Medulla oblongata (tissue), 1 donor: Measurements from ENCODE around the gene PHACTR1.
"Not testable (repeated sequence)": the region's sequence is repeated elsewhere in the genome, so short reads cannot be mapped to it uniquely, and the experiment has no call there.

Experiments
- DNase-seq: peaks from one replicate; pipeline ENCODE4 v3.0.0-alpha.2; 2015; ENCODE audit errors: extremely low spot score

Gene PHACTR1

GRCh38 chr6:12749531-12750379, 33.2 kb downstream of the PHACTR1 start:
- no peak for DNase-seq

- DNase-seq: no peak
These were observed 33.8 kb downstream of the PHACTR1 start for GRCh38 chr6:12750416-12750815.

- peak; percentile 30 for DNase-seq
These were observed 35.2 kb downstream of the PHACTR1 start for GRCh38 chr6:12751694-12752325.

- DNase-seq: no peak
These were observed 36.5 kb downstream of the PHACTR1 start for GRCh38 chr6:12753036-12753435.

GRCh38 chr6:12760226-12760625, 43.7 kb downstream of the PHACTR1 start:
- DNase-seq: no peak

GRCh38 chr6:12760911-12761310, 44.3 kb downstream of the PHACTR1 start:
- no peak for DNase-seq

GRCh38 chr6:12761376-12762115, 45.0 kb downstream of the PHACTR1 start:
- DNase-seq: no peak

GRCh38 chr6:12762731-12763434, 46.3 kb downstream of the PHACTR1 start:
- not testable (repeated sequence) for DNase-seq

GRCh38 chr6:12766365-12766764, 49.8 kb downstream of the PHACTR1 start:
- no peak for DNase-seq

- DNase-seq: no peak
These were observed 50.4 kb downstream of the PHACTR1 start for GRCh38 chr6:12767016-12767415.

- DNase-seq: no peak
These were observed 53.1 kb downstream of the PHACTR1 start for GRCh38 chr6:12769556-12770256.

- no peak for DNase-seq
These were observed 55.8 kb downstream of the PHACTR1 start for GRCh38 chr6:12772416-12772815.

GRCh38 chr6:12776291-12776690, 59.7 kb downstream of the PHACTR1 start:
- no peak for DNase-seq

- DNase-seq: no peak
These were observed 63.2 kb downstream of the PHACTR1 start for GRCh38 chr6:12779772-12780171.

- DNase-seq: no peak
These were observed 65.6 kb downstream of the PHACTR1 start for GRCh38 chr6:12782136-12782535.

- DNase-seq: no peak
These were observed 68.7 kb downstream of the PHACTR1 start for GRCh38 chr6:12785301-12785700.

- no peak for DNase-seq
These were observed 69.4 kb downstream of the PHACTR1 start for GRCh38 chr6:12785921-12786320.

GRCh38 chr6:12791371-12791770, 74.8 kb downstream of the PHACTR1 start:
- DNase-seq: no peak

GRCh38 chr6:12798326-12798725, 81.8 kb downstream of the PHACTR1 start:
- no peak for DNase-seq

- DNase-seq: no peak
These were observed 83.6 kb downstream of the PHACTR1 start for GRCh38 chr6:12800120-12800519.

GRCh38 chr6:12801141-12801540, 84.6 kb downstream of the PHACTR1 start:
- DNase-seq: no peak
